CD14-positive monocyte (primary cell): Measurements from ENCODE around the gene ENO2. TPM values are rescaled to one million over a fixed set of nuclear protein-coding genes. Genes with fewer than 3 reads are reported as not detected.

Experiments
- DNase-seq, 3 donors: peaks; one replicate each; pipeline ENCODE4 v3.0.0-alpha.2; 2011 to 2022
- H2AFZ ChIP-seq: 2 replicates; pipeline ENCODE4 v1.6.0; 2012; ENCODE audit warnings: mild to moderate bottlenecking, low read depth, low read length, inconsistent platforms; ENCODE audit not compliant: insufficient read depth, poor library complexity, severe bottlenecking
- H3K27ac ChIP-seq, 2 donors: 1 replicate in 1 of 2; 2 replicates in 1 of 2; pipeline ENCODE4 v1.5.1; 2012 to 2013; ENCODE audit warnings: low read length in 2 of 2, control low read depth in 1 of 2, inconsistent platforms in 1 of 2, low read depth in 1 of 2, mild to moderate bottlenecking in 1 of 2
- H3K27me3 ChIP-seq, 2 donors: one replicate each; pipeline versions ENCODE4 v1.6.0 to v1.6.1; 2011 to 2013; ENCODE audit warnings: low read length in 2 of 2; ENCODE audit not compliant: control insufficient read depth in 2 of 2, insufficient read depth in 2 of 2
- H3K36me3 ChIP-seq, 2 donors: replicated peaks in 1 of 2; 1 replicate in 1 of 2; 2 replicates in 1 of 2; pipeline versions ENCODE4 v1.5.1 to v1.6.1; 2012 to 2013; ENCODE audit warnings: low read length in 2 of 2, control low read depth in 1 of 2, inconsistent platforms in 1 of 2, mild to moderate bottlenecking in 1 of 2; ENCODE audit not compliant: insufficient read depth in 2 of 2, control insufficient read depth in 1 of 2
- H3K4me1 ChIP-seq, 2 donors: 1 replicate in 1 of 2; 2 replicates in 1 of 2; pipeline versions ENCODE4 v1.5.1 to v1.6.1; 2012 to 2013; ENCODE audit warnings: low read length in 2 of 2, control low read depth in 1 of 2, inconsistent platforms in 1 of 2, mild to moderate bottlenecking in 1 of 2, moderate library complexity in 1 of 2; ENCODE audit not compliant: insufficient read depth in 2 of 2, control insufficient read depth in 1 of 2
- H3K4me2 ChIP-seq: replicated peaks from 2 replicates; pipeline ENCODE3; 2012; ENCODE audit warnings: low read length, moderate library complexity, mild to moderate bottlenecking; ENCODE audit not compliant: poor library complexity, severe bottlenecking; ENCODE audit errors: extremely low read depth
- H3K4me3 ChIP-seq, 3 experiments: fragments of 200-600 bp in 1 of 3; sonication (generic) in 1 of 3; replicated peaks in 1 of 3; 1 replicate in 2 of 3; 2 replicates in 1 of 3; pipeline ENCODE4 v1.5.1; 2011 to 2013; ENCODE audit warnings: low read length in 3 of 3, mild to moderate bottlenecking in 3 of 3, control low read depth in 2 of 3, low read depth in 2 of 3, inconsistent platforms in 1 of 3, moderate library complexity in 1 of 3
- H3K79me2 ChIP-seq: 2 replicates; pipeline ENCODE4 v1.6.0; 2012; ENCODE audit warnings: mild to moderate bottlenecking, control low read depth, inconsistent platforms, low read length, moderate library complexity; ENCODE audit not compliant: insufficient read depth
- H3K9ac ChIP-seq: 2 replicates; pipeline ENCODE4 v1.6.0; 2017; ENCODE audit warnings: low read length, mild to moderate bottlenecking; ENCODE audit not compliant: insufficient read depth, poor library complexity, severe bottlenecking
- H3K9me3 ChIP-seq, 2 donors: replicated peaks in 1 of 2; 1 replicate in 1 of 2; 2 replicates in 1 of 2; pipeline versions ENCODE4 v1.5.1 to v1.6.1; 2012 to 2013; ENCODE audit warnings: low read length in 2 of 2, control low read depth in 1 of 2; ENCODE audit not compliant: control insufficient read depth in 1 of 2, insufficient read depth in 1 of 2
- H4K20me1 ChIP-seq: 2 replicates; pipeline ENCODE4 v1.6.0; 2012; ENCODE audit warnings: mild to moderate bottlenecking, low read length, control low read depth, moderate library complexity; ENCODE audit not compliant: insufficient read depth
- H3K27ac Mint-ChIP-seq, 7 donors: one replicate each; pipeline ENCODE4 v1.8.0; 2020; ENCODE audit warnings: mild to moderate bottlenecking in 7 of 7, mixed read lengths in 7 of 7, moderate library complexity in 6 of 7, inconsistent platforms in 2 of 7
- H3K27me3 Mint-ChIP-seq, 3 donors: one replicate each; pipeline ENCODE4 v1.8.0; 2021 to 2022; ENCODE audit warnings: low read depth in 3 of 3, mild to moderate bottlenecking in 3 of 3, mixed read lengths in 3 of 3, moderate library complexity in 3 of 3, inconsistent platforms in 1 of 3
- H3K36me3 Mint-ChIP-seq, 2 donors: one replicate each; pipeline ENCODE4 v1.8.0; 2020; ENCODE audit warnings: mixed read lengths in 2 of 2, inconsistent platforms in 1 of 2, mild to moderate bottlenecking in 1 of 2
- H3K4me1 Mint-ChIP-seq: one replicate; pipeline ENCODE4 v1.8.0; 2020; ENCODE audit warnings: mild to moderate bottlenecking, mixed read lengths
- H3K4me3 Mint-ChIP-seq, 2 donors: one replicate each; pipeline ENCODE4 v1.8.0; 2020; ENCODE audit warnings: mild to moderate bottlenecking in 2 of 2, mixed read lengths in 2 of 2, moderate library complexity in 1 of 2
- H3K9me3 Mint-ChIP-seq, 7 donors: one replicate each; pipeline ENCODE4 v1.8.0; 2020 to 2022; ENCODE audit warnings: mixed read lengths in 7 of 7, mild to moderate bottlenecking in 6 of 7, moderate library complexity in 6 of 7, inconsistent platforms in 2 of 7
- CTCF ChIP-seq: fragments of 200-600 bp; IDR thresholded peaks from one replicate; pipeline ENCODE4 v1.8.0; 2022; ENCODE audit warnings: antibody characterized with exemption, mild to moderate bottlenecking
- WGBS: methylation state at CpG from one replicate; pipeline ENCODE4 v1.1.5; 2013; ENCODE audit warnings: missing lambda C conversion rate; ENCODE audit not compliant: insufficient coverage; 5-methylcytosine and 5-hydroxymethylcytosine counted together
- intact Hi-C, 2 donors: fragments of 100-400 bp; cut with micrococcal nuclease; formaldehyde crosslinking; loops; one replicate each; pipeline versions ENCODE4 v1.15.0 to v1.15.1; 2023
- polyA plus RNA-seq, 3 donors: library from polyadenylated mRNA; depleted of rRNA in 1 of 3; unstranded in 2 of 3; stranded (reverse) in 1 of 3; fragments of 300-500 nt in 2 of 3; fragments of >200 nt in 1 of 3; fragmentation: Illumina TruSeq in 2 of 3; gene quantifications; 1 replicate in 2 of 3; 2 replicates in 1 of 3; pipeline ENCODE4 v1.2.3, GENCODE V29; 2012 to 2021

ENO2 gene
- polyA plus RNA-seq, 3 donors = 0.09 to 0.43 (median 0.19) TPM

GRCh38 chr12:6902448-6902847, 11.9 kb upstream of the ENO2 start:
- Histone ChIP-seq H3K4me3 (no peak overlapping the region), H3K4me2 (no peak overlapping the region), H3K36me3 (peaks cover 0 to 9% of the 10 kb centered on the region in 2 donors), H2AFZ (no peak overlapping the region), H3K9ac (no peak overlapping the region), H3K27me3 (no peaks in the 10 kb centered on the region), H3K79me2 (no peaks in the 10 kb centered on the region), H3K9me3 (no peaks in the 10 kb centered on the region), H3K4me1 (peaks cover 26 to 30% of the 10 kb centered on the region in 2 donors), H3K27ac (no peak overlapping the region), H4K20me1 (no peaks in the 10 kb centered on the region)
- TF ChIP-seq CTCF = no peak
- Mint-ChIP-seq H3K9me3 (no peaks in the 10 kb centered on the region), H3K27ac (no peak overlapping the region), H3K4me3 (no peak overlapping the region), H3K27me3 (peaks cover 0 to 2% (median 0%) of the 10 kb centered on the region in 3 donors), H3K36me3 (no peaks in the 10 kb centered on the region), H3K4me1 (peaks cover 13% of the 10 kb centered on the region)
- WGBS = 100% methylated on average over 2 of the region's 4 CpGs
- intact Hi-C loops = loop anchor here in 1 of 2 donors (10.0 kb wide), 1 partner anchor 48 kb away; the partner anchor contains the start of genes CDCA3 and USP5
- no peak for DNase-seq

- Mint-ChIP-seq H3K4me1 (peaks cover 13% of the 10 kb centered on the region), H3K36me3 (peaks cover 3 to 5% of the 10 kb centered on the region in 2 donors), H3K9me3 (no peaks in the 10 kb centered on the region), H3K4me3 (no peak overlapping the region), H3K27me3 (peaks cover 0 to 2% (median 0%) of the 10 kb centered on the region in 3 donors), H3K27ac (peak overlapping the region in 1 of 7 donors; percentile 73)
- Histone ChIP-seq H3K27me3 (no peaks in the 10 kb centered on the region), H3K9me3 (no peaks in the 10 kb centered on the region), H3K36me3 (peaks cover 0 to 9% of the 10 kb centered on the region in 2 donors), H3K27ac (no peak overlapping the region), H3K4me3 (no peak overlapping the region), H2AFZ (peak overlapping the region; percentile 91), H3K4me2 (no peak overlapping the region), H4K20me1 (no peaks in the 10 kb centered on the region), H3K9ac (no peak overlapping the region), H3K79me2 (no peaks in the 10 kb centered on the region), H3K4me1 (peaks cover 26 to 30% of the 10 kb centered on the region in 2 donors)
- 13% methylated on average over 1 of the region's 1 CpG for WGBS
- TF ChIP-seq CTCF = no peak
- DNase-seq = no peak
- intact Hi-C loops = loop anchor here in 1 of 2 donors (1.0 to 10.0 kb wide), 2 partner anchors 30 to 49 kb away; partner anchors contain the start of genes CDCA3, SPSB2 and USP5
These were observed 10.7 kb upstream of the ENO2 start for GRCh38 chr12:6903722-6904121.
